GM20431 (cell line): Measurements from ENCODE around the gene ULK4.

Experiments
- in situ Hi-C: fragments of 300-500 bp; cut with MseI, MboI; formaldehyde crosslinking; loops from one replicate; pipeline ENCODE4 v1.15.0; 2020; ENCODE audit warnings: low sequenced_read_pairs; ENCODE audit not compliant: unreplicated experiment

The ULK4 gene

GRCh38 chr3:41525303-41526064 lies 436.4 kb downstream of the ULK4 start:
- in situ Hi-C loops, result no loop called here

GRCh38 chr3:41523897-41524296 lies 438.0 kb downstream of the ULK4 start:
- in situ Hi-C loops, result no loop called here

- in situ Hi-C loops, result no loop called here
Observed at GRCh38 chr3:41522612-41523011, 439.3 kb downstream of the ULK4 start.

GRCh38 chr3:41521010-41521655 lies 440.8 kb downstream of the ULK4 start:
- in situ Hi-C loops, result no loop called here

- in situ Hi-C loops, result no loop called here
Observed at GRCh38 chr3:41519746-41520145, 442.2 kb downstream of the ULK4 start.

GRCh38 chr3:41518626-41519025 lies 443.3 kb downstream of the ULK4 start:
- in situ Hi-C loops, result no loop called here

- in situ Hi-C loops, result no loop called here
Observed at GRCh38 chr3:41508063-41508696, 453.7 kb downstream of the ULK4 start.

- in situ Hi-C loops, result no loop called here
Observed at GRCh38 chr3:41507336-41508062, 454.4 kb downstream of the ULK4 start.

GRCh38 chr3:41503998-41504623 lies 457.8 kb downstream of the ULK4 start:
- in situ Hi-C loops, result no loop called here

GRCh38 chr3:41502481-41502880 lies 459.4 kb downstream of the ULK4 start:
- in situ Hi-C loops, result no loop called here

GRCh38 chr3:41502023-41502422 lies 459.9 kb downstream of the ULK4 start:
- in situ Hi-C loops, result no loop called here

- in situ Hi-C loops, result no loop called here
Observed at GRCh38 chr3:41498847-41499246, 463.1 kb downstream of the ULK4 start.

- in situ Hi-C loops, result no loop called here
Observed at GRCh38 chr3:41490360-41490759, 471.5 kb downstream of the ULK4 start.

- in situ Hi-C loops, result no loop called here
Observed at GRCh38 chr3:41489231-41489630, 472.7 kb downstream of the ULK4 start.

GRCh38 chr3:41488501-41488900 lies 473.4 kb downstream of the ULK4 start:
- in situ Hi-C loops, result no loop called here

- in situ Hi-C loops, result no loop called here
Observed at GRCh38 chr3:41485484-41485883, 476.4 kb downstream of the ULK4 start.

GRCh38 chr3:41482134-41482533 lies 479.8 kb downstream of the ULK4 start:
- in situ Hi-C loops, result no loop called here

- in situ Hi-C loops, result no loop called here
Observed at GRCh38 chr3:41478278-41478677, 483.6 kb downstream of the ULK4 start.

GRCh38 chr3:41477399-41478014 lies 484.4 kb downstream of the ULK4 start:
- in situ Hi-C loops, result no loop called here

- in situ Hi-C loops, result no loop called here
Observed at GRCh38 chr3:41469083-41469482, 492.8 kb downstream of the ULK4 start.
